Endothelial cell of umbilical vein (primary cell): ENCODE measurements around the gene ACER1. TPM values are rescaled to one million over a fixed set of nuclear protein-coding genes. Genes with fewer than 3 reads are reported as not detected.
A peak's percentile ranks its signal among the peaks of the same experiment; 100 is the strongest.

Experiments used
- BruUV-seq: library from RNA; stranded (reverse); fragments of 400-500 nt; replicated peaks from 2 replicates; lab custom pipeline; 2021; lab: Mats Ljungman, UMichigan
- CTCF ChIA-PET: fragments of 300-600, 350-600 bp; sonication (Branson Sonifier 250); formaldehyde crosslinking; loops from one replicate; lab custom pipeline; 2021; ENCODE audit warnings: antibody characterized with exemption, inconsistent platforms; lab: Charles Lee
- POLR2A ChIA-PET: fragments of 300-600, 350-600 bp; sonication (Branson Sonifier 250); formaldehyde crosslinking; loops from one replicate; lab custom pipeline; 2021; ENCODE audit warnings: antibody characterized with exemption, inconsistent platforms; lab: Charles Lee
- DNase-seq: peaks from one replicate; pipeline ENCODE4 v3.0.0-alpha.2; 2011; ENCODE audit warnings: low read depth, low spot score
- FAIRE-seq: peaks from 2 replicates; lab custom pipeline; 2011; peaks lifted over from hg19 to GRCh38; lab: Jason Lieb, UNC
- H2AFZ ChIP-seq: 2 replicates; pipeline ENCODE4 v1.6.0; 2012; ENCODE audit warnings: low read depth, low read length, control low read depth, inconsistent platforms
- H3K27ac ChIP-seq: 2 replicates; pipeline ENCODE4 v1.5.1; 2011; ENCODE audit warnings: low read depth, mild to moderate bottlenecking, control low read depth, low read length, moderate library complexity; ENCODE audit not compliant: insufficient read depth
- H3K27me3 ChIP-seq, 2 experiments: 2 replicates each; pipeline versions ENCODE4 v1.6.0 to v1.6.1; 2011; ENCODE audit warnings: low read length in 2 of 2, mixed read lengths in 1 of 2; ENCODE audit not compliant: control insufficient read depth in 2 of 2, insufficient read depth in 2 of 2
- H3K36me3 ChIP-seq, 2 experiments: 2 replicates in 1 of 2; 3 replicates in 1 of 2; pipeline ENCODE4 v1.5.1; 2011; ENCODE audit warnings: low read length in 2 of 2, mild to moderate bottlenecking in 1 of 2, moderate library complexity in 1 of 2; ENCODE audit not compliant: control insufficient read depth in 2 of 2, insufficient read depth in 2 of 2; ENCODE audit errors: extremely low read depth in 1 of 2
- H3K4me1 ChIP-seq: 3 replicates; pipeline ENCODE4 v1.5.1; 2011; ENCODE audit warnings: mild to moderate bottlenecking, low read length; ENCODE audit not compliant: control insufficient read depth, insufficient read depth; ENCODE audit errors: extremely low read depth
- H3K4me2 ChIP-seq: 2 replicates; pipeline ENCODE4 v1.6.1; 2011; ENCODE audit warnings: low read length, control low read depth, mixed read lengths; ENCODE audit not compliant: insufficient read depth
- H3K4me3 ChIP-seq, 3 experiments: fragments of 200-600 bp in 1 of 3; sonication (generic), shearing (Covaris generic) in 1 of 3; replicated peaks in 1 of 3; 2 replicates each; pipeline ENCODE4 v1.5.1; 2011 to 2016; ENCODE audit warnings: control low read depth in 3 of 3, low read length in 3 of 3, mild to moderate bottlenecking in 2 of 3, inconsistent platforms in 1 of 3, low read depth in 1 of 3, moderate library complexity in 1 of 3; ENCODE audit not compliant: insufficient read depth in 1 of 3
- H3K79me2 ChIP-seq: 2 replicates; pipeline ENCODE4 v1.6.0; 2012; ENCODE audit warnings: low read length, inconsistent platforms; ENCODE audit not compliant: control insufficient read depth, insufficient read depth
- H3K9ac ChIP-seq: replicated peaks from 2 replicates; pipeline ENCODE3; 2011; ENCODE audit warnings: low read length, control low read depth; ENCODE audit not compliant: insufficient read depth; ENCODE audit errors: extremely low read depth
- H3K9me1 ChIP-seq: replicated peaks from 3 replicates; pipeline ENCODE4 v1.6.0; 2011; ENCODE audit warnings: mild to moderate bottlenecking, low read length; ENCODE audit not compliant: control insufficient read depth, insufficient read depth; ENCODE audit errors: extremely low read depth
- H3K9me3 ChIP-seq: replicated peaks from 2 replicates; pipeline ENCODE4 v1.5.1; 2012; ENCODE audit warnings: low read length, inconsistent platforms; ENCODE audit not compliant: control insufficient read depth, insufficient read depth
- H4K20me1 ChIP-seq: replicated peaks from 2 replicates; pipeline ENCODE3; 2011; ENCODE audit warnings: mild to moderate bottlenecking, low read length; ENCODE audit not compliant: control insufficient read depth, insufficient read depth; ENCODE audit errors: extremely low read depth
- EZH2 ChIP-seq: IDR thresholded peaks from 2 replicates; pipeline ENCODE4 v1.6.1; 2012; ENCODE audit warnings: borderline replicate concordance, low read depth, mild to moderate bottlenecking, moderate library complexity, low read length, inconsistent platforms; ENCODE audit not compliant: severe bottlenecking
- FOS ChIP-seq: IDR thresholded peaks from 2 replicates; pipeline ENCODE4 v1.6.1; 2011; ENCODE audit warnings: mild to moderate bottlenecking, low read length, moderate library complexity, borderline replicate concordance; ENCODE audit not compliant: insufficient read depth
- GATA2 ChIP-seq: IDR thresholded peaks from 2 replicates; pipeline ENCODE4 v1.7.0; 2011; ENCODE audit warnings: low read depth, mild to moderate bottlenecking, moderate library complexity, mixed read lengths, low read length; ENCODE audit not compliant: insufficient read length, insufficient read depth
- MYC ChIP-seq: IDR thresholded peaks from one replicate; pipeline ENCODE4 v1.6.1; 2011; ENCODE audit warnings: mild to moderate bottlenecking, low read depth, low read length
- POLR2AphosphoS5 ChIP-seq: IDR thresholded peaks from 2 replicates; pipeline ENCODE4 v1.6.1; 2012; ENCODE audit warnings: low read depth, mild to moderate bottlenecking, control low read depth, low read length, moderate library complexity; ENCODE audit not compliant: insufficient read depth
- dilution Hi-C: fragments of 300-500 bp; cut with MboI; formaldehyde crosslinking; loops from one replicate; pipeline ENCODE4 v1.15.0; 2019; ENCODE audit warnings: low sequenced_read_pairs; ENCODE audit not compliant: extremely low pct_ligation_motif_present
- intact Hi-C: fragments of 100-400 bp; cut with micrococcal nuclease; formaldehyde crosslinking; loops from one replicate; pipeline ENCODE4 v1.10.0; 2022
- polyA plus RNA-seq, 4 experiments: library from polyadenylated mRNA; depleted of rRNA in 3 of 4; stranded (reverse) in 3 of 4; unstranded in 1 of 4; fragments of >200 nt; gene quantifications; 2 replicates each; pipeline versions ENCODE4 v1.2.1 to v1.2.3, GENCODE V29; 2011 to 2012; ENCODE audit warnings: missing spikeins in 1 of 4
- total RNA-seq: library from RNA; stranded (reverse); gene quantifications from 2 replicates; pipeline ENCODE4 v1.2.3, GENCODE V29; 2021
- TF ChIP-seq, protein P1 (sequence below), 2 donors: IDR thresholded peaks; 1 replicate in 1 of 2; 2 replicates in 1 of 2; pipeline ENCODE4 v1.5.1; 2011; ENCODE audit warnings: low read length in 2 of 2, mild to moderate bottlenecking in 2 of 2, moderate library complexity in 2 of 2, control low read depth in 1 of 2, inconsistent platforms in 1 of 2, low read depth in 1 of 2; ENCODE audit not compliant: insufficient read depth in 1 of 2; ENCODE audit errors: extremely low read depth in 1 of 2

Gene ACER1
- total and polyA plus RNA-seq, 2 donors (not counting 3 experiments of a cell fraction or from before 2014, with no cell fraction given), result 0.04 TPM; not detected in 1

DNA sequence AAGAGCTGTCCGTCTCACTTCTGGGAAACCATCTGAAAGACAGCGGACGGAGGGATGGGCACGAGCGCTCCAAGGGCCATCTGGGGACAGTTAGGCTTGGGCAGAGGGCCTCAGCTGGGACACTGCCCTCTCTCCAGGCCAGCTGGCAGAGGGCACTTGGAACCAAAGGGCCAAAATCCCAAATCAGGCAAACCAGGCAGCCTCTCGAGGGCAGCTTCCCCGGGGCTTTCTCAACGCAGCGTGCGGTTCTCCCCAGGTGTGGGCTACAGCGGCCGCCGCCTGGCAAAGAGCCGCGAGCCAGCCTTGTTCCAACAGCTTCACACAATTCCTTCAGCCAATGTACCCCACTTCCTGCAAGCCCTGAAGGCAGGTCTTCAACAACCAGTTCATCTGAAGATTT is 58.7 kb downstream of the ACER1 start:
- peak overlapping the region; percentile 90 for H3K27ac ChIP-seq
- no peak overlapping the region for H3K9ac ChIP-seq
- intact Hi-C loops (loop anchor here (5.0 kb wide), 1 partner anchor 212 kb away; no protein-coding TSS in a partner anchor), dilution Hi-C loops (loop anchor here (10.0 kb wide), 1 partner anchor 50 kb away; no protein-coding TSS in a partner anchor)
- H3K9me3 ChIP-seq, result no peaks in the 10 kb centered on the region
- POLR2A ChIA-PET, result no interaction called here
- no peaks in the 10 kb centered on the region for H3K27me3 ChIP-seq
- DNase-seq (no peak), FAIRE-seq (no peak)
- no peak overlapping the region for H2AFZ ChIP-seq
- peaks cover 3 to 6% of the 10 kb centered on the region in 2 experiments for H3K36me3 ChIP-seq
- peaks cover 85% of the 10 kb centered on the region for H3K79me2 ChIP-seq
- no peak for TF ChIP-seq EZH2
- peak overlapping the region; percentile 63 for H3K4me2 ChIP-seq
- CTCF ChIA-PET, result interaction anchor here (1.3 kb wide), 1 partner anchor 37 kb away, joined by 7 read pairs; no protein-coding TSS in a partner anchor
- no peaks in the 10 kb centered on the region for H3K9me1 ChIP-seq
- no peaks in the 10 kb centered on the region for H4K20me1 ChIP-seq
- H3K4me1 ChIP-seq, result peaks cover 80% of the 10 kb centered on the region
- H3K4me3 ChIP-seq, result no peak overlapping the region
- no TSS peak for BruUV-seq

DNA sequence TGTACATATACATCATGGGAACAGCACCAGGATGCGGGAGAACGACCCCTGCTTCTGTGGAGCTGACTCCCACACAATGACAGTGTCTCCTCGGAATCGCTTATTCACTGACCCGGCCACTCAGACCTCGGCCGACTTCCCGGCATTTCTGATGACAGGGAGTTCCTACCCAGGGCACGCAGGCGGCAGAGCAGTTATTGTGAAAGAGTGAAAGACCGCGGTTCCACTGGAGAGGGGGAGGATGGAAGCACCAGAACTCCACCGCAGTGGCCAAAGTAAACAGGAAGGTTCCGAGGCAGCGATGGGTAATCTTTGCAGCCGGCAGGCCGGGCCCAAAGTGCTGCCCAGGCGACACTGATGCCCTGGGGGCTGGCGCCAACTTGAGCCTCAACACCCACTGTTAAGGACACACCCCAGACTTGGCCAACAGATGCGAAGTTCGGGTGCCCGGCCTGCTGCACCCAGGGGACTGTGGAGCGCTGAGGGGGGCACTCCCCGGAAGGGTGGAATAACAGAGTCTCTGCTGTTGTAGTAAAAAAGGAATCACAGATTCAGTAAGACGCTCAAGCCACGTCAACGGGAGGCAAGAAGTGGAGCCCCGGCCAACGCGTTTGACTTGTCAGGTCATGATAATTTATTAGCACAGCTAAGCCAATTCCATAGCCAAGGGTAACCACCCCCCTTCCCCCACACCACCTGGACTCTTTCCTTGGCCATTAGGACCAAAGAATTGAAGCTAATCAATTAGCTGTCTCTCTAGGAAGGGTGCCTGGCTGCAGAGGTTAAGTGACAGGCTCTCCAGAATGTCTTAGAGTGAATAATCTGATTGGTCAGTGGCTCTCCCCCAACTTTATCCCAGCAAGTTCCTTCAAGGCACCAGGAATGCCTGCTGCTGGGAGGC is 59.5 kb downstream of the ACER1 start:
- POLR2A ChIA-PET, result no interaction called here
- H3K4me1 ChIP-seq, result peaks cover 80% of the 10 kb centered on the region
- H2AFZ ChIP-seq, result no peak overlapping the region
- peak; percentile 97 for FAIRE-seq
- intact Hi-C loops, result loop anchor here (2.0 to 5.0 kb wide), 2 partner anchors 55 to 212 kb away; no protein-coding TSS in a partner anchor
- TF ChIP-seq, protein P1, sequence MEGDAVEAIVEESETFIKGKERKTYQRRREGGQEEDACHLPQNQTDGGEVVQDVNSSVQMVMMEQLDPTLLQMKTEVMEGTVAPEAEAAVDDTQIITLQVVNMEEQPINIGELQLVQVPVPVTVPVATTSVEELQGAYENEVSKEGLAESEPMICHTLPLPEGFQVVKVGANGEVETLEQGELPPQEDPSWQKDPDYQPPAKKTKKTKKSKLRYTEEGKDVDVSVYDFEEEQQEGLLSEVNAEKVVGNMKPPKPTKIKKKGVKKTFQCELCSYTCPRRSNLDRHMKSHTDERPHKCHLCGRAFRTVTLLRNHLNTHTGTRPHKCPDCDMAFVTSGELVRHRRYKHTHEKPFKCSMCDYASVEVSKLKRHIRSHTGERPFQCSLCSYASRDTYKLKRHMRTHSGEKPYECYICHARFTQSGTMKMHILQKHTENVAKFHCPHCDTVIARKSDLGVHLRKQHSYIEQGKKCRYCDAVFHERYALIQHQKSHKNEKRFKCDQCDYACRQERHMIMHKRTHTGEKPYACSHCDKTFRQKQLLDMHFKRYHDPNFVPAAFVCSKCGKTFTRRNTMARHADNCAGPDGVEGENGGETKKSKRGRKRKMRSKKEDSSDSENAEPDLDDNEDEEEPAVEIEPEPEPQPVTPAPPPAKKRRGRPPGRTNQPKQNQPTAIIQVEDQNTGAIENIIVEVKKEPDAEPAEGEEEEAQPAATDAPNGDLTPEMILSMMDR (IDR thresholded peaks at IDR 0.05; ENCODE audit: extremely low read depth in 1 of 2, insufficient read depth in 1 of 2, low read depth in 1 of 2, low read length in 2 of 2), result no peak
- peak; percentile 67 for TF ChIP-seq POLR2AphosphoS5
- peak; percentile 63 for TF ChIP-seq GATA2
- no peak for TF ChIP-seq MYC
- TF ChIP-seq FOS, result peak; percentile 20
- no TSS peak for BruUV-seq
- peak overlapping the region; percentile 90 for H3K27ac ChIP-seq
- H3K4me2 ChIP-seq, result peak overlapping the region; percentile 63
- dilution Hi-C loops, result loop anchor here (10.0 kb wide), 1 partner anchor 49 kb away; no protein-coding TSS in a partner anchor
- H4K20me1 ChIP-seq, result no peaks in the 10 kb centered on the region
- H3K9me3 ChIP-seq, result no peaks in the 10 kb centered on the region
- H3K9me1 ChIP-seq, result no peaks in the 10 kb centered on the region
- H3K4me3 ChIP-seq, result peak overlapping the region in 1 of 3 experiments; percentile 0
- H3K27me3 ChIP-seq, result no peaks in the 10 kb centered on the region
- peaks cover 88% of the 10 kb centered on the region for H3K79me2 ChIP-seq
- H3K36me3 ChIP-seq, result peaks cover 3 to 8% of the 10 kb centered on the region in 2 experiments
- CTCF ChIA-PET, result interaction anchor here (1.3 kb wide), 1 partner anchor 36 kb away, joined by 7 read pairs; no protein-coding TSS in a partner anchor
- DNase-seq, result peak; percentile 83
- peak overlapping the region; percentile 64 for H3K9ac ChIP-seq
